HEK293 (cell line): Measurements from ENCODE around the gene GOLGA3.

Source experiments
- CTCF ChIA-PET: fragments of 350-600 bp; formaldehyde crosslinking; extraction: SDS; loops from one replicate; lab custom pipeline; 2021; ENCODE audit warnings: antibody characterized with exemption; lab: Yijun Ruan, JAX
- POLR2A ChIA-PET: fragments of 300-600 bp; formaldehyde crosslinking; extraction: SDS; loops from one replicate; lab custom pipeline; 2020; ENCODE audit warnings: antibody characterized with exemption, inconsistent platforms; lab: Yijun Ruan, JAX
- H3K27ac ChIP-seq: fragments of 200-500 bp; sonication (Bioruptor generic); 2 replicates; pipeline ENCODE4 v1.5.1; 2014; ENCODE audit warnings: low read depth, low read length, control low read depth, inconsistent platforms; ENCODE audit errors: extremely low read depth
- H3K36me3 ChIP-seq, 2 experiments: fragments of 200-500 bp in 1 of 2; sonication (Bioruptor generic) in 1 of 2; 1 replicate in 1 of 2; 2 replicates in 1 of 2; pipeline ENCODE4 v1.5.1; 2014 to 2017; ENCODE audit warnings: inconsistent platforms in 2 of 2, low read length in 2 of 2; ENCODE audit not compliant: control insufficient read depth in 2 of 2, insufficient read depth in 1 of 2
- H3K4me1 ChIP-seq: fragments of 200-500 bp; sonication (Bioruptor generic); 2 replicates; pipeline ENCODE4 v1.5.1; 2014; ENCODE audit warnings: mild to moderate bottlenecking, low read length, inconsistent platforms; ENCODE audit not compliant: control insufficient read depth, insufficient read depth
- H3K4me3 ChIP-seq: 2 replicates; pipeline ENCODE4 v1.5.1; 2011; ENCODE audit warnings: low read depth, mild to moderate bottlenecking, control low read depth, low read length, moderate library complexity
- H3K9me3 ChIP-seq: fragments of 200-500 bp; sonication (Bioruptor generic); 2 replicates; pipeline ENCODE4 v1.5.1; 2014; ENCODE audit warnings: low read depth, low read length, inconsistent platforms; ENCODE audit not compliant: control insufficient read depth, insufficient read depth
- HOXD13 ChIP-seq: sonication (generic); formaldehyde crosslinking; IDR thresholded peaks from 2 replicates; pipeline ENCODE4 v1.8.0; 2022; ENCODE audit warnings: missing genetic modification reagents, borderline replicate concordance
- OVOL3 ChIP-seq: fragments of 450-650 bp; formaldehyde crosslinking; IDR thresholded peaks from 2 replicates; pipeline ENCODE4 v1.5.1; 2016; ENCODE audit warnings: missing biosample characterization, missing genetic modification characterization
- TCF7L2 ChIP-seq: IDR thresholded peaks from 2 replicates; pipeline ENCODE4 v1.6.1; 2011; ENCODE audit warnings: low read depth, mild to moderate bottlenecking, inconsistent platforms, low read length, moderate library complexity, borderline replicate concordance
- YY2 ChIP-seq: fragments of 450-650 bp; formaldehyde crosslinking; IDR thresholded peaks from 2 replicates; pipeline ENCODE4 v1.5.1; 2016; ENCODE audit warnings: missing biosample characterization, missing genetic modification characterization
- ZFP41 ChIP-seq: fragments of 450-650 bp; formaldehyde crosslinking; IDR thresholded peaks from 2 replicates; pipeline ENCODE4 v1.5.1; 2016; ENCODE audit warnings: missing biosample characterization, missing genetic modification characterization, borderline replicate concordance
- ZNF175 ChIP-seq: fragments of 450-650 bp; formaldehyde crosslinking; IDR thresholded peaks from 2 replicates; pipeline ENCODE4 v1.5.1; 2016; ENCODE audit warnings: missing biosample characterization, missing genetic modification characterization
- ZNF23 ChIP-seq: fragments of 450-650 bp; formaldehyde crosslinking; IDR thresholded peaks from 2 replicates; pipeline ENCODE4 v1.5.1; 2016; ENCODE audit warnings: missing biosample characterization, missing genetic modification characterization, borderline replicate concordance
- ZNF239 ChIP-seq: fragments of 450-650 bp; formaldehyde crosslinking; IDR thresholded peaks from 2 replicates; pipeline ENCODE4 v1.5.1; 2016; ENCODE audit warnings: missing biosample characterization, missing genetic modification characterization
- ZNF426 ChIP-seq: fragments of 450-650 bp; formaldehyde crosslinking; IDR thresholded peaks from 2 replicates; pipeline ENCODE4 v1.5.1; 2017; ENCODE audit warnings: missing biosample characterization, missing genetic modification characterization, mild to moderate bottlenecking, inconsistent platforms, moderate library complexity
- ZNF473 ChIP-seq: fragments of 450-650 bp; formaldehyde crosslinking; IDR thresholded peaks from 2 replicates; pipeline ENCODE4 v1.5.1; 2017; ENCODE audit warnings: missing biosample characterization, missing genetic modification characterization
- ZNF555 ChIP-seq: fragments of 450-650 bp; formaldehyde crosslinking; conservative IDR thresholded peaks from 2 replicates; pipeline ENCODE4 v1.5.1; 2017; ENCODE audit warnings: missing biosample characterization, mild to moderate bottlenecking, missing genetic modification characterization, inconsistent platforms
- ZNF596 ChIP-seq: fragments of 450-650 bp; IDR thresholded peaks from 2 replicates; pipeline ENCODE4 v1.5.0; 2018; ENCODE audit warnings: missing biosample characterization, mild to moderate bottlenecking, missing genetic modification characterization, moderate library complexity
- ZNF701 ChIP-seq: fragments of 450-650 bp; formaldehyde crosslinking; IDR thresholded peaks from 2 replicates; pipeline ENCODE4 v1.5.1; 2016; ENCODE audit warnings: missing biosample characterization, missing genetic modification characterization
- ZNF791 ChIP-seq: fragments of 450-650 bp; formaldehyde crosslinking; IDR thresholded peaks from 2 replicates; pipeline ENCODE4 v1.5.1; 2016; ENCODE audit warnings: missing biosample characterization, missing genetic modification characterization
- TF ChIP-seq, protein P1 (sequence below): fragments of 450-650 bp; formaldehyde crosslinking; IDR thresholded peaks from 2 replicates; pipeline ENCODE4 v1.5.1; 2016; ENCODE audit warnings: missing biosample characterization, missing genetic modification characterization, low read depth
- TF ChIP-seq, protein P2 (sequence below): fragments of 450-650 bp; formaldehyde crosslinking; conservative IDR thresholded peaks from 2 replicates; pipeline ENCODE4 v1.5.1; 2016; ENCODE audit warnings: low read depth, missing biosample characterization, missing genetic modification characterization
- TF ChIP-seq, protein P3 (sequence below): fragments of 450-650 bp; formaldehyde crosslinking; conservative IDR thresholded peaks from 2 replicates; pipeline ENCODE4 v1.5.1; 2016; ENCODE audit warnings: low read depth, missing biosample characterization, missing genetic modification characterization
- TF ChIP-seq, protein P4 (sequence below): fragments of 450-650 bp; formaldehyde crosslinking; IDR thresholded peaks from 2 replicates; pipeline ENCODE4 v1.5.1; 2016; ENCODE audit warnings: missing biosample characterization, missing genetic modification characterization

GOLGA3 gene

DNA sequence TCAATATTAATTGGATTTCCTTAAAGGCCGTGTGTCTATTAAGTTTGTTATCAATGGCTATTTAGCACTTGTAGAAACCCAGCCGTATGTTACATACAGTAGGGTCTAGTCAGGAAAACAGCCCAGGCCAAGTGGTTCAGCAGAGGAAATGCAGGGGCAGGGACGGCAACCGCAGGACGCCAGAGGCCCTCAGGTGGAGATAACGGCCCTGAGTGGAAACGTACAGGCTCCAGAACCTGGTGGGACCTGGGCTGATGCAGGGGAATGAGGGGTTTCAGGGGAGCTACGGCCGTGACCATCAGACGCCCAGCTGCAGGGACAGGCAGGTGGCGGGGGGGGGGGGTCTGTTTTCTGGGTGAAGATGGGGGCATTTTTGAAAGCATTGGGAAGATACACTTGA, 63.3 kb downstream of the GOLGA3 start:
- H3K4me3 ChIP-seq = no peak overlapping the region
- no peaks in the 10 kb centered on the region; the same call in 1 of the 2 replicates for H3K4me1 ChIP-seq
- H3K9me3 ChIP-seq = no peaks in the 10 kb centered on the region
- ChIA-PET CTCF (no interaction called here), POLR2A (no interaction called here)
- H3K36me3 ChIP-seq = peaks cover 0 to 17% of the 10 kb centered on the region in 2 experiments; a peak in 2 of 3 replicates
- H3K27ac ChIP-seq = no peak overlapping the region
- TF ChIP-seq ZNF239 (tag by site-specific recombination) = no peak
- no peak for TF ChIP-seq ZNF701 (tag by site-specific recombination)
- no peak for TF ChIP-seq ZNF555 (tag by site-specific recombination)
- no peak for TF ChIP-seq ZNF473 (tag by site-specific recombination)
- no peak for TF ChIP-seq ZNF596 (tag by site-specific recombination)
- TF ChIP-seq ZFP41 (tag by site-specific recombination) = no peak
- TF ChIP-seq, protein P1, sequence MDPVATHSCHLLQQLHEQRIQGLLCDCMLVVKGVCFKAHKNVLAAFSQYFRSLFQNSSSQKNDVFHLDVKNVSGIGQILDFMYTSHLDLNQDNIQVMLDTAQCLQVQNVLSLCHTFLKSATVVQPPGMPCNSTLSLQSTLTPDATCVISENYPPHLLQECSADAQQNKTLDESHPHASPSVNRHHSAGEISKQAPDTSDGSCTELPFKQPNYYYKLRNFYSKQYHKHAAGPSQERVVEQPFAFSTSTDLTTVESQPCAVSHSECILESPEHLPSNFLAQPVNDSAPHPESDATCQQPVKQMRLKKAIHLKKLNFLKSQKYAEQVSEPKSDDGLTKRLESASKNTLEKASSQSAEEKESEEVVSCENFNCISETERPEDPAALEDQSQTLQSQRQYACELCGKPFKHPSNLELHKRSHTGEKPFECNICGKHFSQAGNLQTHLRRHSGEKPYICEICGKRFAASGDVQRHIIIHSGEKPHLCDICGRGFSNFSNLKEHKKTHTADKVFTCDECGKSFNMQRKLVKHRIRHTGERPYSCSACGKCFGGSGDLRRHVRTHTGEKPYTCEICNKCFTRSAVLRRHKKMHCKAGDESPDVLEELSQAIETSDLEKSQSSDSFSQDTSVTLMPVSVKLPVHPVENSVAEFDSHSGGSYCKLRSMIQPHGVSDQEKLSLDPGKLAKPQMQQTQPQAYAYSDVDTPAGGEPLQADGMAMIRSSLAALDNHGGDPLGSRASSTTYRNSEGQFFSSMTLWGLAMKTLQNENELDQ (tag by site-specific recombination) = no peak
- no peak for TF ChIP-seq TCF7L2
- TF ChIP-seq ZNF426 (tag by site-specific recombination) = no peak
- TF ChIP-seq ZNF791 = no peak

DNA sequence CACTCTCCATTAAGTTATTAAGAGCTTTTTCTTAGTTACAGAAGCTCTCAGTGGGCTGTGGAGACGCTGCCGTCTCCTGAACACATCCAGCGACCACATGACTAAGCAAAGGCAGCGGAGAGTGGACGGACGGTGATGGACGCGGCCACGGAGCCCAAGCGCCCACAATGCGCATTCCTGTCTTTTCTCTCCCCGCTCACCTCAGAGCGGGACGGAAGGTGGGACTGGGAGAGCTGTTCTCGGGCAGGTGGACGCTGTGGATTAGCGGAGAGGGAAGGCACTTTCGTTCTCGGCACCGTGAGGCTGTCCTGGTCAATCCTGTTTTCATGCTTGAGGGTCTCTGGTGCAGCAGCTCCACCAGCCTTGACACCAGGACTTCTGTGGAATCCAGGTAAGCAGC, 64.4 kb downstream of the GOLGA3 start:
- ChIA-PET POLR2A (no interaction called here), CTCF (no interaction called here)
- H3K4me1 ChIP-seq = peaks cover 4% of the 10 kb centered on the region
- H3K36me3 ChIP-seq = peaks cover 0 to 13% of the 10 kb centered on the region in 2 experiments; a peak in 2 of 3 replicates
- no peaks in the 10 kb centered on the region for H3K9me3 ChIP-seq
- H3K27ac ChIP-seq = no peak overlapping the region
- no peak overlapping the region for H3K4me3 ChIP-seq
- TF ChIP-seq ZNF473 (tag by site-specific recombination) = no peak
- TF ChIP-seq, protein P2, sequence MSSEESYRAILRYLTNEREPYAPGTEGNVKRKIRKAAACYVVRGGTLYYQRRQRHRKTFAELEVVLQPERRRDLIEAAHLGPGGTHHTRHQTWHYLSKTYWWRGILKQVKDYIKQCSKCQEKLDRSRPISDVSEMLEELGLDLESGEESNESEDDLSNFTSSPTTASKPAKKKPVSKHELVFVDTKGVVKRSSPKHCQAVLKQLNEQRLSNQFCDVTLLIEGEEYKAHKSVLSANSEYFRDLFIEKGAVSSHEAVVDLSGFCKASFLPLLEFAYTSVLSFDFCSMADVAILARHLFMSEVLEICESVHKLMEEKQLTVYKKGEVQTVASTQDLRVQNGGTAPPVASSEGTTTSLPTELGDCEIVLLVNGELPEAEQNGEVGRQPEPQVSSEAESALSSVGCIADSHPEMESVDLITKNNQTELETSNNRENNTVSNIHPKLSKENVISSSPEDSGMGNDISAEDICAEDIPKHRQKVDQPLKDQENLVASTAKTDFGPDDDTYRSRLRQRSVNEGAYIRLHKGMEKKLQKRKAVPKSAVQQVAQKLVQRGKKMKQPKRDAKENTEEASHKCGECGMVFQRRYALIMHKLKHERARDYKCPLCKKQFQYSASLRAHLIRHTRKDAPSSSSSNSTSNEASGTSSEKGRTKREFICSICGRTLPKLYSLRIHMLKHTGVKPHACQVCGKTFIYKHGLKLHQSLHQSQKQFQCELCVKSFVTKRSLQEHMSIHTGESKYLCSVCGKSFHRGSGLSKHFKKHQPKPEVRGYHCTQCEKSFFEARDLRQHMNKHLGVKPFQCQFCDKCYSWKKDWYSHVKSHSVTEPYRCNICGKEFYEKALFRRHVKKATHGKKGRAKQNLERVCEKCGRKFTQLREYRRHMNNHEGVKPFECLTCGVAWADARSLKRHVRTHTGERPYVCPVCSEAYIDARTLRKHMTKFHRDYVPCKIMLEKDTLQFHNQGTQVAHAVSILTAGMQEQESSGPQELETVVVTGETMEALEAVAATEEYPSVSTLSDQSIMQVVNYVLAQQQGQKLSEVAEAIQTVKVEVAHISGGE (tag by site-specific recombination) = no peak
- TF ChIP-seq, protein P3, sequence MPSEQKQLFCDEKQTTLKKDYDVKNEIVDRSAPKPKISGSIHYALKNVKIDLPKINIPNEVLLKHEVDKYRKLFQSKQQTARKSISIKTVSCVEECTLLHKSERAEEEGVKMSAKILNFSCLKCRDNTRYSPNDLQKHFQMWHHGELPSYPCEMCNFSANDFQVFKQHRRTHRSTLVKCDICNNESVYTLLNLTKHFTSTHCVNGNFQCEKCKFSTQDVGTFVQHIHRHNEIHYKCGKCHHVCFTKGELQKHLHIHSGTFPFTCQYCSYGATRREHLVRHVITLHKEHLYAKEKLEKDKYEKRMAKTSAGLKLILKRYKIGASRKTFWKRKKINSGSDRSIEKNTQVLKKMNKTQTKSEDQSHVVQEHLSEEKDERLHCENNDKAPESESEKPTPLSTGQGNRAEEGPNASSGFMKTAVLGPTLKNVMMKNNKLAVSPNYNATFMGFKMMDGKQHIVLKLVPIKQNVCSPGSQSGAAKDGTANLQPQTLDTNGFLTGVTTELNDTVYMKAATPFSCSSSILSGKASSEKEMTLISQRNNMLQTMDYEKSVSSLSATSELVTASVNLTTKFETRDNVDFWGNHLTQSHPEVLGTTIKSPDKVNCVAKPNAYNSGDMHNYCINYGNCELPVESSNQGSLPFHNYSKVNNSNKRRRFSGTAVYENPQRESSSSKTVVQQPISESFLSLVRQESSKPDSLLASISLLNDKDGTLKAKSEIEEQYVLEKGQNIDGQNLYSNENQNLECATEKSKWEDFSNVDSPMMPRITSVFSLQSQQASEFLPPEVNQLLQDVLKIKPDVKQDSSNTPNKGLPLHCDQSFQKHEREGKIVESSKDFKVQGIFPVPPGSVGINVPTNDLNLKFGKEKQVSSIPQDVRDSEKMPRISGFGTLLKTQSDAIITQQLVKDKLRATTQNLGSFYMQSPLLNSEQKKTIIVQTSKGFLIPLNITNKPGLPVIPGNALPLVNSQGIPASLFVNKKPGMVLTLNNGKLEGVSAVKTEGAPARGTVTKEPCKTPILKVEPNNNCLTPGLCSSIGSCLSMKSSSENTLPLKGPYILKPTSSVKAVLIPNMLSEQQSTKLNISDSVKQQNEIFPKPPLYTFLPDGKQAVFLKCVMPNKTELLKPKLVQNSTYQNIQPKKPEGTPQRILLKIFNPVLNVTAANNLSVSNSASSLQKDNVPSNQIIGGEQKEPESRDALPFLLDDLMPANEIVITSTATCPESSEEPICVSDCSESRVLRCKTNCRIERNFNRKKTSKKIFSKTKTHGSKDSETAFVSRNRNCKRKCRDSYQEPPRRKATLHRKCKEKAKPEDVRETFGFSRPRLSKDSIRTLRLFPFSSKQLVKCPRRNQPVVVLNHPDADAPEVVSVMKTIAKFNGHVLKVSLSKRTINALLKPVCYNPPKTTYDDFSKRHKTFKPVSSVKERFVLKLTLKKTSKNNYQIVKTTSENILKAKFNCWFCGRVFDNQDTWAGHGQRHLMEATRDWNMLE (tag by site-specific recombination) = no peak
- no peak for TF ChIP-seq ZNF23 (tag by site-specific recombination)
- TF ChIP-seq, protein P4, sequence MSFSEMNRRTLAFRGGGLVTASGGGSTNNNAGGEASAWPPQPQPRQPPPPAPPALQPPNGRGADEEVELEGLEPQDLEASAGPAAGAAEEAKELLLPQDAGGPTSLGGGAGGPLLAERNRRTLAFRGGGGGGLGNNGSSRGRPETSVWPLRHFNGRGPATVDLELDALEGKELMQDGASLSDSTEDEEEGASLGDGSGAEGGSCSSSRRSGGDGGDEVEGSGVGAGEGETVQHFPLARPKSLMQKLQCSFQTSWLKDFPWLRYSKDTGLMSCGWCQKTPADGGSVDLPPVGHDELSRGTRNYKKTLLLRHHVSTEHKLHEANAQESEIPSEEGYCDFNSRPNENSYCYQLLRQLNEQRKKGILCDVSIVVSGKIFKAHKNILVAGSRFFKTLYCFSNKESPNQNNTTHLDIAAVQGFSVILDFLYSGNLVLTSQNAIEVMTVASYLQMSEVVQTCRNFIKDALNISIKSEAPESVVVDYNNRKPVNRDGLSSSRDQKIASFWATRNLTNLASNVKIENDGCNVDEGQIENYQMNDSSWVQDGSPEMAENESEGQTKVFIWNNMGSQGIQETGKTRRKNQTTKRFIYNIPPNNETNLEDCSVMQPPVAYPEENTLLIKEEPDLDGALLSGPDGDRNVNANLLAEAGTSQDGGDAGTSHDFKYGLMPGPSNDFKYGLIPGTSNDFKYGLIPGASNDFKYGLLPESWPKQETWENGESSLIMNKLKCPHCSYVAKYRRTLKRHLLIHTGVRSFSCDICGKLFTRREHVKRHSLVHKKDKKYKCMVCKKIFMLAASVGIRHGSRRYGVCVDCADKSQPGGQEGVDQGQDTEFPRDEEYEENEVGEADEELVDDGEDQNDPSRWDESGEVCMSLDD = no peak
- TF ChIP-seq OVOL3 (tag by site-specific recombination) = no peak
- no peak for TF ChIP-seq ZNF175
- no peak for TF ChIP-seq YY2 (tag by site-specific recombination)
- TF ChIP-seq HOXD13 (CRISPR knock-in tag) = no peak
